Left kidney (tissue), 8 donors: Measurements from ENCODE around the gene PJVK. TPM values are rescaled to one million over a fixed set of nuclear protein-coding genes. Genes with fewer than 3 reads are reported as not detected.
"Not testable (repeated sequence)": the region's sequence is repeated elsewhere in the genome, so short reads cannot be mapped to it uniquely, and the experiment has no call there.

Source experiments
- DNase-seq: peaks from one replicate; pipeline ENCODE4 v3.0.0-alpha.2; 2013
- long read RNA-seq, 8 donors: transcript quantifications; one replicate each; lab custom pipeline, GENCODE V29; 2026
- polyA plus RNA-seq: library from polyadenylated mRNA; unstranded; fragments of 120-200 nt; gene quantifications from one replicate; pipeline ENCODE4 v1.2.1, GENCODE V29; 2013; ENCODE audit not compliant: insufficient read length

The PJVK gene
- 19.3 TPM for polyA plus RNA-seq
- long read RNA-seq, donor 1, partial matches to known transcripts = 33 of 45 reads
- long read RNA-seq, donor 1, other reads (novel, unspliced or antisense) = 12 of 45 reads
- long read RNA-seq, donor 2 = 0 reads
- long read RNA-seq, donor 3, partial matches to known transcripts = 0 of 1 reads
- long read RNA-seq, donor 3, other reads (novel, unspliced or antisense) = 0 of 1 reads
- long read RNA-seq, donor 4 = 0 reads
- long read RNA-seq, donor 5, partial matches to known transcripts = 23 of 80 reads
- long read RNA-seq, donor 5, other reads (novel, unspliced or antisense) = 56 of 80 reads
- long read RNA-seq, donor 6, partial matches to known transcripts = 0 of 1 reads
- long read RNA-seq, donor 6, other reads (novel, unspliced or antisense) = 0 of 1 reads
- long read RNA-seq, donor 7, partial matches to known transcripts = 0 of 3 reads
- long read RNA-seq, donor 7, other reads (novel, unspliced or antisense) = 0 of 3 reads
- long read RNA-seq, donor 8 = 0 reads

GRCh38 chr2:178450774-178451525 is at the start of gene PJVK, which contains the start of gene PRKRA:
PJVK (plus strand) TSS chr2:178451378; CDS start chr2:178453410, 2,032 bp downstream.
PRKRA (minus strand) TSS chr2:178451175; CDS start chr2:178451030, 145 bp downstream.
- DNase-seq = peak; percentile 97

GRCh38 chr2:178401994-178402437 is 49.2 kb upstream of the PJVK start:
- no peak for DNase-seq

- DNase-seq = no peak
These were observed 47.4 kb upstream of the PJVK start for GRCh38 chr2:178403671-178404306.

- DNase-seq = no peak
These were observed 46.8 kb upstream of the PJVK start for GRCh38 chr2:178404368-178404767.

- DNase-seq = no peak
These were observed 41.9 kb upstream of the PJVK start for GRCh38 chr2:178409261-178409660.

- DNase-seq = no peak
These were observed 39.1 kb upstream of the PJVK start for GRCh38 chr2:178412047-178412446.

GRCh38 chr2:178412453-178412852 is 38.7 kb upstream of the PJVK start:
- not testable (repeated sequence) for DNase-seq

GRCh38 chr2:178413472-178414265 is 37.5 kb upstream of the PJVK start:
- peak; percentile 79 for DNase-seq

GRCh38 chr2:178414266-178415247 is 36.6 kb upstream of the PJVK start:
- peak; percentile 94 for DNase-seq

- DNase-seq = no peak
These were observed 35.2 kb upstream of the PJVK start for GRCh38 chr2:178415979-178416378.

GRCh38 chr2:178417916-178418315 is 33.3 kb upstream of the PJVK start:
- no peak for DNase-seq

- DNase-seq = no peak
These were observed 32.8 kb upstream of the PJVK start for GRCh38 chr2:178418426-178418825.

- peak; percentile 7 for DNase-seq
These were observed 32.1 kb upstream of the PJVK start for GRCh38 chr2:178419123-178419522.

GRCh38 chr2:178420463-178420999 is 30.6 kb upstream of the PJVK start:
- DNase-seq = peak; percentile 12

GRCh38 chr2:178422097-178422496 is 29.1 kb upstream of the PJVK start:
- DNase-seq = no peak

- not testable (repeated sequence) for DNase-seq
These were observed 27.4 kb upstream of the PJVK start for GRCh38 chr2:178423746-178424145.

GRCh38 chr2:178425255-178425827 is 25.8 kb upstream of the PJVK start:
- DNase-seq = no peak

- no peak for DNase-seq
These were observed 24.8 kb upstream of the PJVK start for GRCh38 chr2:178426388-178426787.

- DNase-seq = no peak
These were observed 23.7 kb upstream of the PJVK start for GRCh38 chr2:178427458-178427857.

GRCh38 chr2:178428396-178428806 is 22.8 kb upstream of the PJVK start:
- DNase-seq = no peak
